NT2/D1 (cell line): Measurements from ENCODE around the gene IKZF4.

ENCODE experiments used
- SUZ12 ChIP-seq: IDR thresholded peaks from 2 replicates; pipeline ENCODE4 v1.6.1; 2011; ENCODE audit not compliant: insufficient read length, insufficient read depth; ENCODE audit errors: extremely low read depth
- YY1 ChIP-seq: IDR thresholded peaks from 2 replicates; pipeline ENCODE4 v1.6.1; 2011; ENCODE audit not compliant: insufficient read length, insufficient read depth

DNA sequence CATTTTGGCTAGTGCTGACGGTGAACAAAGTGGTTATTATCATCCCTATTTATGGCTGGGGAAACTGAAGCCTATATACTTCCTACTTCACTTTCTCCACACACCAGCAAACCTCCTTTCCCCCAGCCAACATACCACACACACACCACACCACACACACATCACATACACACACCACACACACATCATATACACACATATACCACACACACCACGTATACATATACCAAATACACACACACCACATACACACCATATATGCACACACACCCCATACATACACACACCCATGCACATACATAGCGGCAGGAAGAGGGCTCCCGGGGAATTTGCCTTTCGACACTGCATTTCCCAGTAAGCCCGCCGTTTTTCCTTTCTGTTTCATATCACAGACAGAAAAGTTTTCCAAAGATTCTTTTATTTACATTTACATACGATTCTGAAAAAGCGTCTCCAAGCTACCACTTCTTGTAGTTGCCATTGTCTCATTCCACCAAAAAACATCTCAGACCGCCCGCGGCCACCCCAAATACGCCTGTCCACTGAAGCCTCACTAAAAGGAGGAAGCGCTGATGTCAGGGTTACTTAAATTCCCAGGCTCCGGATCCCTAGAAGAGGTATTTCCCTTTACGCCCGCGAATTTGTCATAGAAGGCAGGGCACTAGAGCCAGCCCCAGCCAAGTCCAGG, 47.8 kb upstream of the IKZF4 start:
- no peak for TF ChIP-seq SUZ12
- no peak for TF ChIP-seq YY1
